Measurements from ENCODE around the gene STMN3.
A peak's percentile ranks its signal among the peaks of the same experiment; 100 is the strongest.

STMN3 gene

GRCh38 chr20:63689046-63690002 lies 36.1 kb upstream of the STMN3 start:
- Mint-ChIP-seq H3K27me3 (no peaks in the 10 kb centered on the region), H3K9me3 (no peaks in the 10 kb centered on the region), H3K36me3 (ENCODE audit: insufficient read depth) (peaks cover 26% of the 10 kb centered on the region), H3K27ac (ENCODE audit: low read depth) (no peak overlapping the region), H3K4me3 (no peak overlapping the region), H3K4me1 (peaks cover 9% of the 10 kb centered on the region)
- no peak for DNase-seq (ENCODE audit: low spot score in 2 of 2)
- no peak for ATAC-seq (replicated peaks; ENCODE audit: extremely low read depth, poor library complexity, severe bottlenecking)

GRCh38 chr20:63688228-63689045 lies 35.2 kb upstream of the STMN3 start:
- Mint-ChIP-seq H3K27me3 (no peaks in the 10 kb centered on the region), H3K4me1 (peaks cover 4% of the 10 kb centered on the region), H3K27ac (ENCODE audit: low read depth) (no peak overlapping the region), H3K9me3 (no peaks in the 10 kb centered on the region), H3K4me3 (no peak overlapping the region), H3K36me3 (ENCODE audit: insufficient read depth) (peaks cover 20% of the 10 kb centered on the region)
- ATAC-seq (replicated peaks; ENCODE audit: extremely low read depth, poor library complexity, severe bottlenecking), result no peak
- DNase-seq (ENCODE audit: low spot score in 2 of 2), result no peak

GRCh38 chr20:63687419-63688178 lies 34.4 kb upstream of the STMN3 start:
- H3K36me3 Mint-ChIP-seq (ENCODE audit: insufficient read depth), result peaks cover 13% of the 10 kb centered on the region
- no peak overlapping the region for H3K27ac Mint-ChIP-seq (ENCODE audit: low read depth)
- ATAC-seq (replicated peaks; ENCODE audit: extremely low read depth, poor library complexity, severe bottlenecking) (no peak), DNase-seq (ENCODE audit: low spot score in 2 of 2) (no peak)
- H3K9me3 Mint-ChIP-seq, result no peaks in the 10 kb centered on the region
- H3K27me3 Mint-ChIP-seq, result no peaks in the 10 kb centered on the region
- no peak overlapping the region for H3K4me3 Mint-ChIP-seq
- H3K4me1 Mint-ChIP-seq, result peaks cover 4% of the 10 kb centered on the region

- no peaks in the 10 kb centered on the region for H3K9me3 Mint-ChIP-seq
- H3K4me3 Mint-ChIP-seq, result no peak overlapping the region
- no peak overlapping the region for H3K27ac Mint-ChIP-seq (ENCODE audit: low read depth)
- H3K27me3 Mint-ChIP-seq, result no peaks in the 10 kb centered on the region
- H3K4me1 Mint-ChIP-seq, result peaks cover 4% of the 10 kb centered on the region
- H3K36me3 Mint-ChIP-seq (ENCODE audit: insufficient read depth), result peaks cover 9% of the 10 kb centered on the region
- ATAC-seq (replicated peaks; ENCODE audit: extremely low read depth, poor library complexity, severe bottlenecking) (peak; percentile 35), DNase-seq (ENCODE audit: low spot score in 2 of 2) (no peak)
Observed at GRCh38 chr20:63686492-63687321, 33.5 kb upstream of the STMN3 start.

GRCh38 chr20:63686094-63686491 lies 32.9 kb upstream of the STMN3 start:
- DNase-seq (ENCODE audit: low spot score in 2 of 2) (no peak), ATAC-seq (replicated peaks; ENCODE audit: extremely low read depth, poor library complexity, severe bottlenecking) (no peak)
- Mint-ChIP-seq H3K36me3 (ENCODE audit: insufficient read depth) (peaks cover 3% of the 10 kb centered on the region), H3K27ac (ENCODE audit: low read depth) (no peak overlapping the region), H3K9me3 (no peaks in the 10 kb centered on the region), H3K4me1 (no peaks in the 10 kb centered on the region), H3K4me3 (no peak overlapping the region), H3K27me3 (no peaks in the 10 kb centered on the region)

- H3K4me1 Mint-ChIP-seq, result no peaks in the 10 kb centered on the region
- no peak for ATAC-seq (replicated peaks; ENCODE audit: extremely low read depth, poor library complexity, severe bottlenecking)
- no peaks in the 10 kb centered on the region for H3K9me3 Mint-ChIP-seq
Observed at GRCh38 chr20:63685269-63686026, 32.2 kb upstream of the STMN3 start.

GRCh38 chr20:63682384-63683139 lies 29.3 kb upstream of the STMN3 start:
- no peak overlapping the region for H3K4me3 Mint-ChIP-seq
- H3K9me3 Mint-ChIP-seq, result no peaks in the 10 kb centered on the region
- DNase-seq (ENCODE audit: low spot score in 2 of 2) (no peak), ATAC-seq (replicated peaks; ENCODE audit: extremely low read depth, poor library complexity, severe bottlenecking) (no peak)
- no peaks in the 10 kb centered on the region for H3K27me3 Mint-ChIP-seq
- H3K27ac Mint-ChIP-seq (ENCODE audit: low read depth), result no peak overlapping the region
- no peaks in the 10 kb centered on the region for H3K4me1 Mint-ChIP-seq
- no peaks in the 10 kb centered on the region for H3K36me3 Mint-ChIP-seq (ENCODE audit: insufficient read depth)

More at GRCh38 chr20:63685269-63686026, 32.2 kb upstream of the STMN3 start:
- no peak overlapping the region for H3K4me3 Mint-ChIP-seq
- H3K27me3 Mint-ChIP-seq, result no peaks in the 10 kb centered on the region
- H3K36me3 Mint-ChIP-seq (ENCODE audit: insufficient read depth), result peaks cover 1% of the 10 kb centered on the region
- no peak for DNase-seq (ENCODE audit: low spot score in 2 of 2)
- no peak overlapping the region for H3K27ac Mint-ChIP-seq (ENCODE audit: low read depth)

- Mint-ChIP-seq H3K27ac (ENCODE audit: low read depth) (no peak overlapping the region), H3K4me3 (no peak overlapping the region), H3K36me3 (ENCODE audit: insufficient read depth) (no peaks in the 10 kb centered on the region), H3K9me3 (no peaks in the 10 kb centered on the region), H3K27me3 (no peaks in the 10 kb centered on the region), H3K4me1 (no peaks in the 10 kb centered on the region)
- no peak for DNase-seq (ENCODE audit: low spot score in 2 of 2)
- ATAC-seq (replicated peaks; ENCODE audit: extremely low read depth, poor library complexity, severe bottlenecking), result no peak
Observed at GRCh38 chr20:63681609-63682142, 28.5 kb upstream of the STMN3 start.

GRCh38 chr20:63680857-63681608 lies 27.8 kb upstream of the STMN3 start:
- Mint-ChIP-seq H3K27ac (ENCODE audit: low read depth) (no peak overlapping the region), H3K9me3 (no peaks in the 10 kb centered on the region), H3K4me3 (no peak overlapping the region), H3K36me3 (ENCODE audit: insufficient read depth) (peaks cover under 1% of the 10 kb centered on the region), H3K4me1 (no peaks in the 10 kb centered on the region), H3K27me3 (no peaks in the 10 kb centered on the region)
- ATAC-seq (replicated peaks; ENCODE audit: extremely low read depth, poor library complexity, severe bottlenecking) (no peak), DNase-seq (ENCODE audit: low spot score in 2 of 2) (no peak)

- Mint-ChIP-seq H3K27me3 (no peaks in the 10 kb centered on the region), H3K4me3 (no peak overlapping the region), H3K36me3 (ENCODE audit: insufficient read depth) (peaks cover 1% of the 10 kb centered on the region), H3K4me1 (no peaks in the 10 kb centered on the region), H3K9me3 (no peaks in the 10 kb centered on the region), H3K27ac (ENCODE audit: low read depth) (no peak overlapping the region)
- ATAC-seq (replicated peaks; ENCODE audit: extremely low read depth, poor library complexity, severe bottlenecking) (no peak), DNase-seq (ENCODE audit: low spot score in 2 of 2) (no peak)
Observed at GRCh38 chr20:63680427-63680826, 27.2 kb upstream of the STMN3 start.
